ENCODE data around the gene NWD2. TPM values are rescaled to one million over a fixed set of nuclear protein-coding genes. Genes with fewer than 3 reads are reported as not detected.

The NWD2 gene
- total and polyA plus RNA-seq, 7 donors: 0.01 to 0.03 TPM; not detected in 5

DNA sequence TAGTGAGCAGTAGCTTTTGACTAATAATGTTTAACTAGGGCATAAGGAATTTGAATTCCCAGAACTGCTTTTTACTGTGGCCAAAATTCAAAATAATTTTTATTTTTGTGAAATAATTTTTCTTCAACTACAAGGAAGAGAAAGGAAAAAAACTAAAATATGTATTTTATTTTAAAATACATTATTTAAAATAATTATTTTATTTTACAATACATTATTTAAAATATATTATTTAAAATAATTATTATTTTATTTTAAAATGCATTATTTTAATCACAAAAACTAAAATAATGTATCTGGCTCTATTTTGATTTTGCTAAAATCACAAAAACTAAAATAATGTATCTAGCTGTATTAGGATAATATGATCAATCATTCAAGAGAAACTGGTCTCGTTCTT lies 231.2 kb downstream of the NWD2 start:
- Histone ChIP-seq H3K27me3 (ENCODE audit: insufficient read depth in 3 of 3, low read length in 2 of 3) (no peaks in the 10 kb centered on the region), H3K9me3 (no peaks in the 10 kb centered on the region), H3K4me1 (no peaks in the 10 kb centered on the region), H3K4me3 (no peak overlapping the region), H3K36me3 (ENCODE audit: insufficient read depth in 1 of 2, low read depth in 1 of 2) (no peaks in the 10 kb centered on the region), H3K27ac (no peak overlapping the region)
- intact Hi-C loops (cut with DNase I): no loop called here
- ATAC-seq: no peak
- WGBS, 3 donors: 81 to 93% (median 84%) methylated on average over 1 of the region's 1 CpG
- no peak for TF ChIP-seq CTCF (IDR thresholded peaks at IDR 0.05)
- DNase-seq: no peak

GRCh38 chr4:37476256-37476655 lies 231.7 kb downstream of the NWD2 start:
- ATAC-seq (no peak), DNase-seq (no peak)
- Histone ChIP-seq H3K4me3 (no peak overlapping the region), H3K9me3 (no peaks in the 10 kb centered on the region), H3K36me3 (ENCODE audit: insufficient read depth in 1 of 2, low read depth in 1 of 2) (no peaks in the 10 kb centered on the region), H3K27me3 (ENCODE audit: insufficient read depth in 3 of 3, low read length in 2 of 3) (no peaks in the 10 kb centered on the region), H3K27ac (no peak overlapping the region), H3K4me1 (no peaks in the 10 kb centered on the region)
- intact Hi-C loops (cut with DNase I): no loop called here
- no peak for TF ChIP-seq CTCF (IDR thresholded peaks at IDR 0.05)

GRCh38 chr4:37476691-37477090 lies 232.1 kb downstream of the NWD2 start:
- H3K4me1 ChIP-seq: no peaks in the 10 kb centered on the region
- H3K27me3 ChIP-seq (ENCODE audit: insufficient read depth in 3 of 3, low read length in 2 of 3): no peaks in the 10 kb centered on the region
- no peak for DNase-seq
- intact Hi-C loops (cut with DNase I): no loop called here
- H3K9me3 ChIP-seq: no peaks in the 10 kb centered on the region
- no peak overlapping the region for H3K4me3 ChIP-seq
- TF ChIP-seq CTCF (IDR thresholded peaks at IDR 0.05): no peak
- no peak overlapping the region for H3K27ac ChIP-seq
- WGBS, 3 donors: 82 to 87% (median 85%) methylated on average over 2 of the region's 2 CpGs
- no peak for ATAC-seq
- no peaks in the 10 kb centered on the region for H3K36me3 ChIP-seq (ENCODE audit: insufficient read depth in 1 of 2, low read depth in 1 of 2)

DNA sequence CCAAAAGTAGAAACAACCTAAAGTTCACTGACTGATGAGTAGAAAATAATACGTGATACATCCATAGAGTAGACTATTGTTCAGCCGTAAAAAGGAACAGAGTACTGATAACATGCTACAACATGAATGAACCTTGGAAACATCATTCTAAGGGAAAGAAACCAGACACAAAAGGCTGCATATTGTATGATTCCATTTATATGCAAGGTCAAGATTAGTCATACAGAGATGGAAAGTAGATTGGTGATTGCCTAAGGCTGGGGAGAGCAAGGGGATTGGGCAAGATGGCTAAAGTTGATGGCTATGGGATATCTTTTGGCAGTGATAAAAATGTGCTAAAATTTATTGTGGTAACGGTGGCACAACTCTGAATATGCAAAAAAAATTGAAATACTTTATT lies 232.6 kb downstream of the NWD2 start:
- no peak for ATAC-seq
- H3K27ac ChIP-seq: no peak overlapping the region
- H3K36me3 ChIP-seq (ENCODE audit: insufficient read depth in 1 of 2, low read depth in 1 of 2): no peaks in the 10 kb centered on the region
- 82 to 86% (median 86%) methylated on average over 3 of the region's 3 CpGs for WGBS, 3 donors
- no peaks in the 10 kb centered on the region for H3K4me1 ChIP-seq
- H3K9me3 ChIP-seq: no peaks in the 10 kb centered on the region
- TF ChIP-seq CTCF (IDR thresholded peaks at IDR 0.05): no peak
- DNase-seq: no peak
- H3K4me3 ChIP-seq: no peak overlapping the region
- no peaks in the 10 kb centered on the region for H3K27me3 ChIP-seq (ENCODE audit: insufficient read depth in 3 of 3, low read length in 2 of 3)
- intact Hi-C loops (cut with DNase I): no loop called here

DNA sequence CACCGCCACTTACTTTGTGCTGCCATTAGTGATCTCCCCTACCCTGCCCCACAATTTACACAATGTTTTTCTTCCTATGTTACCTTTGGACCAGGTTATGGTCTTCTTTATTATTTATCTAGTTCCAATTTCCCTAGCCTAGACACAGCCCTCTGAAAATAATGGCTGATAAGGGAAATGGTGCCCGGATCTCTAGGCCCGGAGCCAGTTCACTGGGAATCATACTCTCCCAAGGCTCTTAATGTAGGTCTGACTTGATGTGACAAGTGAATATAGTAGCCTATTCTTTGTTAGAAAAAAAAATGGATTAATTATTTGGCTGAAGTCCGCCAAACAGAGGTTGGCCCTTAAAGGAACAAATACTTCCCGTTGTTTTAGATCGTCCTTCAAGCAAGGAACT lies 233.6 kb downstream of the NWD2 start:
- H3K4me3 ChIP-seq: no peak overlapping the region
- no peaks in the 10 kb centered on the region for H3K4me1 ChIP-seq
- ATAC-seq (no peak), DNase-seq (no peak)
- H3K27ac ChIP-seq: no peak overlapping the region
- TF ChIP-seq CTCF (IDR thresholded peaks at IDR 0.05): no peak
- WGBS, 3 donors: 78 to 83% (median 80%) methylated on average over 6 of the region's 6 CpGs
- H3K27me3 ChIP-seq (ENCODE audit: insufficient read depth in 3 of 3, low read length in 2 of 3): no peaks in the 10 kb centered on the region
- H3K36me3 ChIP-seq (ENCODE audit: insufficient read depth in 1 of 2, low read depth in 1 of 2): no peaks in the 10 kb centered on the region
- intact Hi-C loops (cut with DNase I): no loop called here
- no peaks in the 10 kb centered on the region for H3K9me3 ChIP-seq

Measured in psoas muscle (tissue), 8 donors.